NCI-H226 (cell line): ENCODE results near the gene PDK2.

ENCODE experiments used
- DNase-seq: peaks from one replicate; pipeline ENCODE4 v3.0.0-alpha.2; 2015

PDK2 gene

DNA sequence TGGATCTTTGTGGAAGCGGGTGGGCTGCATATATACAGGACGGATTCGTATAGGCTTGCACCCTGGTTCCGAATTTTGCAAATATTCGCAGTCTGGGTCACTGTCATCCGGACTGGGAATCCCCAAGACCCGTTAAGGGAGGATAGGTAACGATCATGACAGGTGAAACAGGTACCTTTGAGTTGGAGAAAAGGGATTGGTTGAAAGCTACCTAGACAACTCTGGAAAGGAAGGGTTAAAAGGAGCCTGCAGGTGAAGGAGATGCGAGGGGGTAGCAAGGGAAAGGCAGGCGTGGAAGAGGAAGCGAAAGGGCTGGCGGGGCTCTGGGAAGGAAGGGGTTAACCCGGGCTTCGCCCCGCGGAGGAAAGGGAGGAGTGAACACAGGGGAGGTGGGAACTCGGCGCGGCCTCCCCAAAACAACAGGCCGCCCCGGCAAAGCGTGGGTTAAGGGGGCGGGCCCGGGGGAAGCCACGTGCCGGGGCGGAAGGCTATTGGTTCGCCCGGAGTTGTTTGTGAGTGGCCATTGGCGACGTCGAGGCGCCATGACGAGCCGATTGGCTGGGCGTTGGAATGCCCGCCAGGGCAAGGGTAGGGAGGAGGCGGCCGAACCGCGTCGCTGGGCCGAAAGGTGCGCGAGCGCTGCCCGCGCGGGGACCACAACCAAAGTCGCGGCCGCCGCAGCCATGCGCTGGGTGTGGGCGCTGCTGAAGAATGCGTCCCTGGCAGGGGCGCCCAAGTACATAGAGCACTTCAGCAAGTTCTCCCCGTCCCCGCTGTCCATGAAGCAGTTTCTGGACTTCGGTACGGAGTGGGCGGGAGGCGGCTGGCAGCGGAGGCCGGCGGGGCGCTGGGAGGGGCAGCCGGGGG lies at the start of gene PDK2:
Gene PDK2 (plus strand): TSS at position 599 of the 867 bp plus-strand sequence. CDS start 85 bp downstream, at position 684.
- DNase-seq = peak; percentile 94

DNA sequence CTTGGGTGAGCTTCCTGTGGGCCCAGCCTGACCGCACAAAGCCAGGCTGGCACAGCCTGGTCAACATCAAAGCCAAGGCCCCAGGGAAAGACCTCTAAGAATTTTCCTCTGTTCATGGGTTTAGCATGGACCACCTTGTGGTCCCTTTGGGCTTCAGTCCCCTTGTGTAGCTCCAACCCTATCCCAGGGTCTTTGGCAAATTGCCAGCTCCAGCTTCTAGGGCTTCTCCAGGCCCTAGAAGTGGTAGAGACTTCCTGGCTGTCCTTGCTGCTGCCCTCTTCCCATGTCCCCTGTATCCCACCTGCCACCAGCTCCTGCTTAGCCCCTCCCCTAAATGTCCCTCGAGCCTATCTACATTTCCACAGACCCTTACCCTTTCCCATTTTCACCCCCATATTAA lies 49.0 kb upstream of the PDK2 start:
- no peak for DNase-seq

DNA sequence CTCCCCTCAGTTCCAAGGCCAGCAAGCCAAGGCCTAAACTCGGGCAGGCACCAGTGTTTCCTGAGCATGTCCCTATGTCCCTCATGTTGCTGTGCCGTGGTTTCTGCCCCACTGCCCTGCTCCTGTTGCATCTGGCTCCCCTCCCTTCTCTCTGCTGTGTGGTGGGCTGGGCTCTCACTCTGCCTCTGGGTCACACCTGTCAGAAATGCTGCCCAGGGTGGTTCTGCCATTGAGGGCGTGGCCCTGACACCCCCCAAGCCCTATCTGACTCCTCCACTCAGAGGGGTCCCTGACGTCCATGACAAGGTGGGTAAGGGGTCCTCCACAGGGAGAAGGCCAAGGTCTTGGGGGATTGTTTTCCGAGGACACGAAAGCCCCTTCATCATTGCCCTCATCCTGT lies 48.5 kb upstream of the PDK2 start:
- no peak for DNase-seq

- DNase-seq = no peak
These were observed 48.1 kb upstream of the PDK2 start for GRCh38 chr17:50047083-50047482.

- DNase-seq = peak; percentile 82
These were observed 47.5 kb upstream of the PDK2 start for GRCh38 chr17:50047488-50048126.

- peak; percentile 60 for DNase-seq
These were observed 46.9 kb upstream of the PDK2 start for GRCh38 chr17:50048146-50048720.

- no peak for DNase-seq
These were observed 46.2 kb upstream of the PDK2 start for GRCh38 chr17:50048988-50049387.

GRCh38 chr17:50049636-50050035 lies 45.5 kb upstream of the PDK2 start:
- peak; percentile 84 for DNase-seq

DNA sequence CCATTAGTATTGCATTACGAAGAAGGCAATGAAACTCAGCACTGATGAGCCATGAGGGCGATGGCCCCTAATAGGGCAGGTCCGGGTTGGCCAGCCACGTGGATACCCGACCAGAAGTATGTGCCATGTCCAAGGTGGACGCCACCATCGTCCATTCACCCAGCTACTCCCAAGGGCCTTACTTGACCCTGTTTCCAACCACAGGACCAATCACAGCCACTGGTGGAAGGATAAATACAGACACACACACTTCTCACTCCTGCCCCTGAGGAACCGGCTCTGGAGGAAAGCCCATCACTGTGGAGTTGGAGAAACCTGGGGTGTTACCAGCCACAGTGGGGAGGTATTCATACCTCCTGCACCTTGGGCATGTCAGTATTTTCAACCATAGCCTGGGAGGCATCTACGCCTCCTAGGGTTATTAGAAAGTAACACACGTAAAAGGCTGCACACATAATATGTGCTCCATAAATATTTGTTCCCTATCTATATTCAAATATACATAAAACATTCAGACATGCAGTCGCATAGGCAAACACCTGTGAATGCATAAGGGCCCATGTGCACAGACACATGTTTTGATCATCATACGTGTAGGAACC lies 44.6 kb upstream of the PDK2 start:
- peak; percentile 52 for DNase-seq

- DNase-seq = peak; percentile 95
These were observed 44.0 kb upstream of the PDK2 start for GRCh38 chr17:50051082-50051576.

DNA sequence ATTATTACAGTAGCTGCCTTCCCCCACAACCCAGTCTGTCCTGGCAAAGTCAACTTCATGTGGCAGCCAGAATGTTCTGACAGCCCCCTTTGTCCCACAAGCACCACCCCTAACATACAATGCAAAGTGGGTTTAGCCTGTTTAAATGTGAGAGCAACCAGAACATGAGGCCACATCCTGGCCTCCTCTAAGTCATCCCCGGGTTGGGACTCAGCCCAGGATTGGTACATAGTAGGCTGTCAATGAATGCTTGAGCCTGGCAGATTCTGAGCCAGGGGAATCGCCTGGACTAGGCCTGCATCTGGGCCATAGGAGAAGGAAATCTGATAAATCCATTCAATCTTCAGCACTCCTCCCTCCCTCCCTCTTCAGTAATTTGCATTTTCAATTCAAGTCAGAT lies 43.5 kb upstream of the PDK2 start:
- no peak for DNase-seq

DNA sequence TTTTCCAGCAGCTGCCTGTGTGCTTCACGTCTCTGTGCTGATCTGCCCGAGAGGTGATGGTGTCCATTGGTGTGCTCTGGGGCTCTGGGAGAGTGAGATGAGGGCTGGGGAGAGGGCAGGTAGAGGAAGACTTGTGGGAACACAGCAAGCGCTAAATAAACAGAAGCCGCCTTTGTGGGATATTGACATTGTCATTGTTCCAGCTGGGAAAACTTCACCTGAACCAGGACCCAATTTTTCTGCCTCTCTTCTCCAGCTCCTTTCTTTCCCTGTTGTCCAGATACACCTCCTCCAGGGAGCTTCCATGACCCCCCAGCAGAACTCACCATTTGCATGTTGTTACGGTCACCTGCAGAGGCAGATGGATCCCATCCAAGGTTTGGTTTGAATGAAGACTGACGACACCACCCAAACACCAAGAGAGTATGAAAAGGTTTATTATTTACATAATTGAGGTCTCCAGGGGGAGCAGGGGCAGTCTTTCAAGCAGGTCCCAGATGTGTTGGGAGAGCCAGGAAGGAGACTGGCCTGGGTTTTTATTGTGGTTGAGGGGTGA lies 42.8 kb upstream of the PDK2 start:
- no peak for DNase-seq

- peak; percentile 95 for DNase-seq
These were observed 42.1 kb upstream of the PDK2 start for GRCh38 chr17:50052822-50053653.

- DNase-seq = no peak
These were observed 41.5 kb upstream of the PDK2 start for GRCh38 chr17:50053654-50053960.

GRCh38 chr17:50055055-50055425 lies 40.1 kb upstream of the PDK2 start:
- DNase-seq = peak; percentile 62

DNA sequence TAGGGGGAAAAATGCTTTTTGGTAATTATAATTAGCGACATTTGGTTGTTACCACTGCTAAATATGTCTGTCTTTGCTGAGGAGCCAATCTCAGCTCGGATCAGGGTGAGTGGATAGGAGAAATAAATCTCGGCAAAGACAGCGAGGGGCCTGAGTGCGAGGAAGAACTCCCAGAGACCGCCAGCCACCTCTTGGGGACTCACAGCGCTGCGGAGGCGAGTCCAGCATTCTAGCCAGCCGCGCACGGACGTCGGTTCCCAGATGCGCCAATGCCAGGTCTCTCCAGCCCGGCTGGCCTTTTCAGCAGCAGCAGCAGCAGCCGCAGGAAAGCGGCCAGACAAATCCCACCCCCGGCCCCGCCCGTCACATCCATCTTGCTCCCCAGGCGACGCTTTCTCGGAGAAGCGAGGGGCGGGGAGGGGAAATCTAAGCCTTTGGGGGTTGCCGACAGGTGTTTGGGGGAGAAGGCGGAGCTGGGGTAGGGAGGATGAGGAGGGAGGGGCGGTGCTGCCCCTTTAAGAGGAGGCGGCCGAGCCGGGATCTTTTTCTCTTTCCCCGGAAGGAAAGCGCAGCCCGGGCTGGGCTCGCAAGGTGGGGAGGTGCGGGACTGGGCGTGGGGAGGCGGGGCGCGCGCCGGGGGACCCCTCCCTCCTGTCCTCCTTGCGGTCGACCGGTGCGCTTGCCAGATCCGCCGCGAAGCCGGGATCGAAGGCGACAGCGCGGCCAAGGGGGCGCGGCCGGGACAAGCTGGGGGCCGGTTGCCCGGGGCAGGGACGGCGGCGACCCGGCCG lies 39.5 kb upstream of the PDK2 start, which contains the start of gene ITGA3:
Gene ITGA3 (plus strand): TSS at position 685 of the 791 bp plus-strand sequence. CDS start 330 bp downstream, outside the sequence.
- DNase-seq = peak; percentile 98

- DNase-seq = peak; percentile 72
These were observed 38.8 kb upstream of the PDK2 start for GRCh38 chr17:50056217-50056960.

GRCh38 chr17:50056961-50057330 lies 38.2 kb upstream of the PDK2 start:
- no peak for DNase-seq

- no peak for DNase-seq
These were observed 37.6 kb upstream of the PDK2 start for GRCh38 chr17:50057521-50057991.

DNA sequence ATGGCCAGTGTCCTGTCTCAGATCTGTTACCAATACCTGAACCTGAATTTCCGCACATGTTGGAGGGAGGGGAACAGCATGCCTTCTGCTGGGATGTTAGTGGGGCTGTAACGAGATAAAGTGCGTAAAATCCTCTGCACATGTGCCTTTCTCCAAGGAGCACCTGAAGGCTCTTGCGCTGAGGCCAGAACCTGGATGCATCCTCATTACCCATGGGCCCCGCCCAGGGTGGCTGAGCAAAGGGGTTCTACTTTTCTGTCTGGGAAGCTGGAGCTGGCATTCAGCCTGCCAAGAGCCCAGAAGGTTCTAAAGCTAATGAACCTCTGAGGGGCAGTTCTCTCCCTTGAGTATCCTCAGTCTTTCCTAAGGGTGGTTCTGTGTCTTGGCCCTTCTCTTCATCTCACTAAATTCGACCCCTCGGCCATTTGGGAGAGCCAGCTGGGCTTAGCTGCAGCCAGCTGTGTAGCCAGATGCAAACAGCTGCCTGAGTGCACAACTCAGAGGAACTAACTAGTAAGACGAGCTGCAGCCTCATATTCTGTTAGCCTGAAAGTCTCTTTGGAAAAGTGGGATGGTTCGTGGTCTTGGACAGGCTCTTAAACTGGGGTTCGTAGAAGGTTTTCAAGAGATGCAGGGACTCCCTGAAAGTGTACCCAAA lies 36.7 kb upstream of the PDK2 start:
- DNase-seq = no peak
